OCI-LY3 (cell line): Measurements from ENCODE around the gene MAN1A1.

Source experiments
- CTCF ChIP-seq: fragments of 200-600, 300-600 bp; sonication (generic); IDR thresholded peaks from 2 replicates; pipeline ENCODE4 v1.5.1; 2014; ENCODE audit warnings: antibody characterized with exemption, low read length, low read depth
- EZH2phosphoT487 ChIP-seq: fragments of 200-600 bp; shearing (Covaris generic); IDR thresholded peaks from 2 replicates; pipeline ENCODE4 v1.6.1; 2018; ENCODE audit warnings: antibody characterized with exemption, mixed run types, low read depth

- TF ChIP-seq CTCF (no peak), EZH2phosphoT487 (no peak)
These were observed 91.8 kb downstream of the MAN1A1 start for GRCh38 chr6:119257726-119258125.
